ENCODE results near the gene TYMP.

GRCh38 chr22:50577987-50578775, 48.4 kb upstream of the TYMP start, which contains the start of gene CPT1B:
- TF ChIP-seq CTCF (IDR thresholded peaks at IDR 0.05; ENCODE audit: poor library complexity) (no peak), EZH2phosphoT487 (IDR thresholded peaks at IDR 0.05; ENCODE audit: low read depth, severe bottlenecking, unreplicated experiment) (no peak)

All from hepatocyte (in vitro differentiated cells).